B cell (primary cell): Measurements from ENCODE around the gene NYNRIN. TPM values are rescaled to one million over a fixed set of nuclear protein-coding genes. Genes with fewer than 3 reads are reported as not detected.

Experiments
- ATAC-seq: fragments of 200-7000 bp; cut with Tn5 transposase; one replicate; pipeline ENCODE4 v1.10.0; 2021; ENCODE audit warnings: low read depth, mild to moderate bottlenecking, moderate number of reproducible peaks, moderate library complexity
- CTCF ChIA-PET: fragments of 350-600 bp; sonication (Branson Sonifier 250); formaldehyde crosslinking; loops from one replicate; lab custom pipeline; 2021; ENCODE audit warnings: antibody characterized with exemption, inconsistent platforms; lab: Charles Lee
- POLR2A ChIA-PET: fragments of 350-600 bp; sonication (Branson Sonifier 250); formaldehyde crosslinking; loops from one replicate; lab custom pipeline; 2021; ENCODE audit warnings: antibody characterized with exemption; lab: Charles Lee
- DNase-seq: peaks from one replicate; pipeline ENCODE4 v3.0.0; 2013
- H2AFZ ChIP-seq: 2 replicates; pipeline ENCODE4 v1.6.1; 2012; ENCODE audit warnings: mild to moderate bottlenecking, low read depth, low read length; ENCODE audit not compliant: insufficient read depth, poor library complexity, severe bottlenecking
- H3K27ac ChIP-seq, 2 donors: 1 replicate in 1 of 2; 2 replicates in 1 of 2; pipeline ENCODE4 v1.5.1; 2012 to 2013; ENCODE audit warnings: low read length in 2 of 2, mild to moderate bottlenecking in 2 of 2, moderate library complexity in 1 of 2
- H3K27me3 ChIP-seq, 4 experiments: fragments of 200-600 bp in 1 of 4; sonication (generic) in 1 of 4; replicated peaks in 1 of 4; 1 replicate in 2 of 4; 2 replicates in 2 of 4; pipeline versions ENCODE4 v1.6.1 to v1.7.0; 2013 to 2016; ENCODE audit warnings: low read length in 3 of 4, mild to moderate bottlenecking in 2 of 4, mixed read lengths in 1 of 4, moderate library complexity in 1 of 4; ENCODE audit not compliant: insufficient read depth in 4 of 4, control insufficient read depth in 3 of 4; ENCODE audit errors: control extremely low read depth in 1 of 4
- H3K36me3 ChIP-seq, 2 experiments: replicated peaks in 1 of 2; 1 replicate in 1 of 2; 2 replicates in 1 of 2; pipeline versions ENCODE4 v1.6.1 to v1.7.1; 2013; ENCODE audit warnings: low read length in 1 of 2; ENCODE audit not compliant: insufficient read depth in 2 of 2, control insufficient read depth in 1 of 2; ENCODE audit errors: control extremely low read depth in 1 of 2, extremely low read depth in 1 of 2
- H3K4me1 ChIP-seq, 2 donors: fragments of 200-600 bp in 1 of 2; sonication (generic) in 1 of 2; 1 replicate in 1 of 2; 2 replicates in 1 of 2; pipeline versions ENCODE4 v1.5.1 to v1.6.1; 2013 to 2017; ENCODE audit warnings: low read length in 2 of 2; ENCODE audit not compliant: control insufficient read depth in 2 of 2, insufficient read depth in 2 of 2
- H3K4me2 ChIP-seq: replicated peaks from 2 replicates; pipeline ENCODE3; 2012; ENCODE audit warnings: mild to moderate bottlenecking, low read depth, low read length; ENCODE audit not compliant: poor library complexity, severe bottlenecking
- H3K4me3 ChIP-seq, 5 experiments: fragments of 200-600 bp in 1 of 5; sonication (generic) in 1 of 5; 1 replicate in 3 of 5; 2 replicates in 2 of 5; pipeline versions ENCODE4 v1.5.1 to v1.7.0; 2011 to 2016; ENCODE audit warnings: low read length in 4 of 5, mild to moderate bottlenecking in 4 of 5, low read depth in 2 of 5, control low read depth in 1 of 5, moderate library complexity in 1 of 5; ENCODE audit not compliant: insufficient read depth in 1 of 5; ENCODE audit errors: control extremely low read depth in 1 of 5, extremely low read depth in 1 of 5
- H3K79me2 ChIP-seq: fragments of 200-600 bp; sonication (generic); one replicate; pipeline ENCODE4 v1.6.0; 2016; ENCODE audit warnings: low read length; ENCODE audit not compliant: control insufficient read depth, insufficient read depth
- H3K9ac ChIP-seq: fragments of 200-600 bp; sonication (generic); 2 replicates; pipeline ENCODE4 v1.6.1; 2017; ENCODE audit warnings: mild to moderate bottlenecking, low read length, moderate library complexity
- H3K9me3 ChIP-seq, 3 donors: one replicate each; pipeline versions ENCODE4 v1.6.1 to v1.7.1; 2013; ENCODE audit warnings: low read length in 2 of 3; ENCODE audit not compliant: control insufficient read depth in 2 of 3, insufficient read depth in 1 of 3; ENCODE audit errors: control extremely low read depth in 1 of 3
- H4K20me1 ChIP-seq: 2 replicates; pipeline ENCODE4 v1.6.0; 2012; ENCODE audit warnings: mild to moderate bottlenecking, low read length; ENCODE audit not compliant: insufficient read depth, control insufficient read depth, poor library complexity, severe bottlenecking
- H3K27ac Mint-ChIP-seq: one replicate; pipeline ENCODE4 v1.8.0; 2021; ENCODE audit warnings: mixed read lengths
- H3K27me3 Mint-ChIP-seq: one replicate; pipeline ENCODE4 v1.8.0; 2021; ENCODE audit warnings: mixed read lengths
- H3K4me1 Mint-ChIP-seq: one replicate; pipeline ENCODE4 v1.8.0; 2021; ENCODE audit warnings: mixed read lengths
- H3K4me3 Mint-ChIP-seq: one replicate; pipeline ENCODE4 v1.8.0; 2021; ENCODE audit warnings: mixed read lengths
- H3K9me3 Mint-ChIP-seq: one replicate; pipeline ENCODE4 v1.8.0; 2022; ENCODE audit warnings: mixed read lengths; ENCODE audit not compliant: insufficient read depth
- EZH2 ChIP-seq: IDR thresholded peaks from 2 replicates; pipeline ENCODE4 v1.6.1; 2012; ENCODE audit warnings: borderline replicate concordance, low read depth, mild to moderate bottlenecking, moderate library complexity, low read length; ENCODE audit not compliant: insufficient read depth, poor library complexity, severe bottlenecking
- WGBS: methylation state at CpG from one replicate; pipeline ENCODE4 v1.1.5; 2013; ENCODE audit warnings: missing lambda C conversion rate; ENCODE audit not compliant: insufficient coverage; 5-methylcytosine and 5-hydroxymethylcytosine counted together
- intact Hi-C: fragments of 100-400 bp; cut with micrococcal nuclease; formaldehyde crosslinking; loops from one replicate; pipeline ENCODE4 v1.10.0; 2022
- polyA plus RNA-seq: library from polyadenylated mRNA; depleted of rRNA; stranded (reverse); fragments of >200 nt; gene quantifications from 2 replicates; pipeline ENCODE4 v1.2.3, GENCODE V29; 2012
- total RNA-seq, 2 donors: library from RNA; stranded (reverse); fragments of 120-200 nt in 1 of 2; gene quantifications; 1 replicate in 1 of 2; 2 replicates in 1 of 2; pipeline versions ENCODE4 v1.2.3 to v1.2.4, GENCODE V29; 2013 to 2022
- TF ChIP-seq, protein P1 (sequence below): fragments of 200-600 bp; IDR thresholded peaks from one replicate; pipeline ENCODE4 v1.8.0; 2022; ENCODE audit warnings: antibody characterized with exemption, mild to moderate bottlenecking

The NYNRIN gene
- total and polyA plus RNA-seq, 2 donors (not counting 1 experiment from before 2014, with no cell fraction given), result 0.04 to 0.34 TPM

DNA sequence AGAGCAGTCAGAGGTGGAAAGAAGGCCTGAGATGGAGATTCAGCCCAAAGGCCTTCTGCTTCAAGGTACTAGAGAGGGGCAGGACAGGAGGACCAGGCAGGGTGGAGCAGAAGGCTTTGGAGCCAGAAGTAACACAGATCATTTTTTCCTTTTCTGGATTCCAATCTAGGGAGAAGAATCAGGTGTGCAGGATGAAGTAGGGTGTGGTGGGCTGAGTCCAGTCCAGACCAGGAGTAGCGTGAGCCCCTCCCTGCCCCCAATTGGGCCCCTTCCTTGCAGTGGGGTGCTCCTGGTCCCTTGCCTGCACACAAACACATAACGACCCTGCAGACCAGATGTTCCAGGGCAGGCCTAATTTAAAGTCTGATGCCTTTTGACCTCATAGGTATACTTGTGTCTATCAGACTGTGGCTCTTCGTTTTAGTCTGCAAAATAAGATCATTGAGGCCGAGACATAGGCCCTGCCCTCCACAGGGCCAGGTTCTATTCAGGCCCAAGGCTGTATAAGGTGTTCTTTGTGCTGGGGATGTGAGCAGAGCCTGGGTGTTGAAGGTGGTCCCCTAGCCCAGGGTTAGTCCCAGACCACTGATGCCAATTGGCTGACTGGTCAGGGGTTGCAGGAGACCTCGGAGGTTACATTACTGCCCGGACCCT, 1.0 kb upstream of the NYNRIN start:
- no peak for ATAC-seq
- H3K9ac ChIP-seq, result no peak overlapping the region
- WGBS, result 84% methylated on average over 6 of the region's 6 CpGs
- H3K9me3 ChIP-seq, result no peaks in the 10 kb centered on the region
- H3K36me3 ChIP-seq, result no peaks in the 10 kb centered on the region
- intact Hi-C loops, result loop anchor here (2.0 kb wide), 1 partner anchor 57 kb away; no protein-coding TSS in a partner anchor
- H3K27ac ChIP-seq, result no peak overlapping the region
- H3K27me3 Mint-ChIP-seq, result peaks cover 15% of the 10 kb centered on the region
- peaks cover 0 to 20% (median under 1%) of the 10 kb centered on the region in 4 experiments for H3K27me3 ChIP-seq
- H3K4me1 ChIP-seq, result peaks cover 9 to 12% of the 10 kb centered on the region in 2 donors
- ChIA-PET CTCF (interaction anchor here (0.9 to 2.0 kb wide), 4 partner anchors 15 to 64 kb away, joined by 4 to 6 read pairs (median 6); no protein-coding TSS in a partner anchor), POLR2A (no interaction called here)
- DNase-seq, result no peak
- no peak overlapping the region for H2AFZ ChIP-seq
- no peak overlapping the region for H3K4me3 ChIP-seq
- H3K4me2 ChIP-seq, result no peak overlapping the region
- H3K9me3 Mint-ChIP-seq, result no peaks in the 10 kb centered on the region
- no peak for TF ChIP-seq EZH2
- TF ChIP-seq, protein P1, sequence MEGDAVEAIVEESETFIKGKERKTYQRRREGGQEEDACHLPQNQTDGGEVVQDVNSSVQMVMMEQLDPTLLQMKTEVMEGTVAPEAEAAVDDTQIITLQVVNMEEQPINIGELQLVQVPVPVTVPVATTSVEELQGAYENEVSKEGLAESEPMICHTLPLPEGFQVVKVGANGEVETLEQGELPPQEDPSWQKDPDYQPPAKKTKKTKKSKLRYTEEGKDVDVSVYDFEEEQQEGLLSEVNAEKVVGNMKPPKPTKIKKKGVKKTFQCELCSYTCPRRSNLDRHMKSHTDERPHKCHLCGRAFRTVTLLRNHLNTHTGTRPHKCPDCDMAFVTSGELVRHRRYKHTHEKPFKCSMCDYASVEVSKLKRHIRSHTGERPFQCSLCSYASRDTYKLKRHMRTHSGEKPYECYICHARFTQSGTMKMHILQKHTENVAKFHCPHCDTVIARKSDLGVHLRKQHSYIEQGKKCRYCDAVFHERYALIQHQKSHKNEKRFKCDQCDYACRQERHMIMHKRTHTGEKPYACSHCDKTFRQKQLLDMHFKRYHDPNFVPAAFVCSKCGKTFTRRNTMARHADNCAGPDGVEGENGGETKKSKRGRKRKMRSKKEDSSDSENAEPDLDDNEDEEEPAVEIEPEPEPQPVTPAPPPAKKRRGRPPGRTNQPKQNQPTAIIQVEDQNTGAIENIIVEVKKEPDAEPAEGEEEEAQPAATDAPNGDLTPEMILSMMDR, result no peak
- H3K4me3 Mint-ChIP-seq, result peak overlapping the region; percentile 14
- H3K79me2 ChIP-seq, result no peaks in the 10 kb centered on the region
- H3K4me1 Mint-ChIP-seq, result peaks cover 11% of the 10 kb centered on the region
- no peaks in the 10 kb centered on the region for H4K20me1 ChIP-seq
- no peak overlapping the region for H3K27ac Mint-ChIP-seq

DNA sequence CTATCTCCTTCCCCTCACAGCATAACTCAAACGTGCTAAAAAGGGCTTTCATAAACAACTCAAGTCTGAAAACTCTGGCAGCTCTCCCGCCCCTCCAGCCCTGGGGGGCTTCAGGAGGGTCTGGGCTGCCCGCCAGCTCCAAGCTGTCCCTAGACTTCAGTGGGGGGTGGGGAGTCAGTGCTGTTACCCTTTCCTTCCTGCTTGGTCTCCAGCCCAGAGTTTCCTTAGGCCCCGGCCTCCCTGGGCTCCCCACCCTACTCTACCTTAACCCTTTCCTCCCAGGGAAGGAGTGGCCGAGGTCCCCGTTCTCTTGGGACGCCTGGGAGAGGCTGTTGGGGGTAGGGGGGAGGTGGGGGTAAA, 530 bp upstream of the NYNRIN start:
- Histone ChIP-seq H3K79me2 (no peaks in the 10 kb centered on the region), H3K27ac (no peak overlapping the region), H3K4me2 (peak overlapping the region; percentile 94), H3K36me3 (no peaks in the 10 kb centered on the region), H4K20me1 (no peaks in the 10 kb centered on the region), H3K9ac (no peak overlapping the region), H3K9me3 (no peaks in the 10 kb centered on the region), H2AFZ (no peak overlapping the region), H3K4me1 (peaks cover 9 to 12% of the 10 kb centered on the region in 2 donors), H3K27me3 (peaks cover 0 to 18% (median 0%) of the 10 kb centered on the region in 4 experiments), H3K4me3 (no peak overlapping the region)
- ChIA-PET POLR2A (interaction anchor here (0.6 to 1.4 kb wide), 3 partner anchors 11 to 65 kb away, joined by 3 to 6 read pairs (median 6); no protein-coding TSS in a partner anchor), CTCF (interaction anchor here (0.9 to 2.0 kb wide), 4 partner anchors 11 to 64 kb away, joined by 4 to 6 read pairs (median 6); no protein-coding TSS in a partner anchor)
- ATAC-seq (no peak), DNase-seq (no peak)
- WGBS, result no CpG with 5 or more reads among the region's 7 CpGs
- peaks cover 19% of the 10 kb centered on the region for H3K27me3 Mint-ChIP-seq
- peaks cover 11% of the 10 kb centered on the region for H3K4me1 Mint-ChIP-seq
- H3K27ac Mint-ChIP-seq, result no peak overlapping the region
- intact Hi-C loops, result loop anchor here (2.0 kb wide), 1 partner anchor 57 kb away; no protein-coding TSS in a partner anchor
- peak overlapping the region; percentile 14 for H3K4me3 Mint-ChIP-seq
- no peak for TF ChIP-seq EZH2
- TF ChIP-seq, protein P1, result no peak
- H3K9me3 Mint-ChIP-seq, result no peaks in the 10 kb centered on the region
